GM23248 (cell line): ENCODE results near the gene ZFAND3.

ENCODE experiments used
- EZH2 ChIP-seq: fragments of 200-600 bp; sonication (generic); IDR thresholded peaks from 2 replicates; pipeline ENCODE4 v1.6.1; 2018; ENCODE audit warnings: antibody characterized with exemption, mild to moderate bottlenecking; ENCODE audit not compliant: insufficient read depth, poor library complexity, severe bottlenecking
- EZH2phosphoT487 ChIP-seq: fragments of 200-600 bp; sonication (generic); IDR thresholded peaks from 2 replicates; pipeline ENCODE4 v1.6.1; 2018; ENCODE audit warnings: antibody characterized with exemption, moderate library complexity, mild to moderate bottlenecking, low read depth; ENCODE audit not compliant: insufficient read depth

- TF ChIP-seq EZH2 (no peak), EZH2phosphoT487 (no peak)
Observed at GRCh38 chr6:38027685-38028373, 208.3 kb downstream of the ZFAND3 start.
